ENCODE results near the gene CAPRIN2. TPM values are rescaled to one million over a fixed set of nuclear protein-coding genes. Genes with fewer than 3 reads are reported as not detected.

The CAPRIN2 gene
- polyA plus RNA-seq, 1 donor from 2014 or later: 132 TPM

GRCh38 chr12:30794020-30794419 lies 39.3 kb upstream of the CAPRIN2 start:
- Histone ChIP-seq H3K9me2 (ENCODE audit: insufficient read depth, low read length) (no peaks in the 10 kb centered on the region), H3K9ac (ENCODE audit: low read length) (no peak overlapping the region), H3K27ac (ENCODE audit: low read length) (no peak overlapping the region), H2AFZ (ENCODE audit: low read depth, low read length) (no peak overlapping the region), H3K79me2 (replicated peaks; ENCODE audit: insufficient read depth, low read length) (no peaks in the 10 kb centered on the region), H4K20me1 (ENCODE audit: insufficient read depth) (no peaks in the 10 kb centered on the region), H3K27me3 (ENCODE audit: insufficient read depth, low read depth, low read length) (peaks cover 32% of the 10 kb centered on the region), H3K4me2 (ENCODE audit: low read length) (no peak overlapping the region), H3K9me3 (ENCODE audit: low read length) (no peaks in the 10 kb centered on the region), H3K4me3 (ENCODE audit: low read length) (no peak overlapping the region), H3K36me3 (ENCODE audit: insufficient read depth, low read length) (no peaks in the 10 kb centered on the region), H3F3A (ENCODE audit: insufficient read depth, low read length, poor library complexity, severe bottlenecking) (no peaks in the 10 kb centered on the region)
- TF ChIP-seq, protein P1, sequence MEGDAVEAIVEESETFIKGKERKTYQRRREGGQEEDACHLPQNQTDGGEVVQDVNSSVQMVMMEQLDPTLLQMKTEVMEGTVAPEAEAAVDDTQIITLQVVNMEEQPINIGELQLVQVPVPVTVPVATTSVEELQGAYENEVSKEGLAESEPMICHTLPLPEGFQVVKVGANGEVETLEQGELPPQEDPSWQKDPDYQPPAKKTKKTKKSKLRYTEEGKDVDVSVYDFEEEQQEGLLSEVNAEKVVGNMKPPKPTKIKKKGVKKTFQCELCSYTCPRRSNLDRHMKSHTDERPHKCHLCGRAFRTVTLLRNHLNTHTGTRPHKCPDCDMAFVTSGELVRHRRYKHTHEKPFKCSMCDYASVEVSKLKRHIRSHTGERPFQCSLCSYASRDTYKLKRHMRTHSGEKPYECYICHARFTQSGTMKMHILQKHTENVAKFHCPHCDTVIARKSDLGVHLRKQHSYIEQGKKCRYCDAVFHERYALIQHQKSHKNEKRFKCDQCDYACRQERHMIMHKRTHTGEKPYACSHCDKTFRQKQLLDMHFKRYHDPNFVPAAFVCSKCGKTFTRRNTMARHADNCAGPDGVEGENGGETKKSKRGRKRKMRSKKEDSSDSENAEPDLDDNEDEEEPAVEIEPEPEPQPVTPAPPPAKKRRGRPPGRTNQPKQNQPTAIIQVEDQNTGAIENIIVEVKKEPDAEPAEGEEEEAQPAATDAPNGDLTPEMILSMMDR (IDR thresholded peaks at IDR 0.05; ENCODE audit: poor library complexity, severe bottlenecking): no peak
- TF ChIP-seq, protein P2, sequence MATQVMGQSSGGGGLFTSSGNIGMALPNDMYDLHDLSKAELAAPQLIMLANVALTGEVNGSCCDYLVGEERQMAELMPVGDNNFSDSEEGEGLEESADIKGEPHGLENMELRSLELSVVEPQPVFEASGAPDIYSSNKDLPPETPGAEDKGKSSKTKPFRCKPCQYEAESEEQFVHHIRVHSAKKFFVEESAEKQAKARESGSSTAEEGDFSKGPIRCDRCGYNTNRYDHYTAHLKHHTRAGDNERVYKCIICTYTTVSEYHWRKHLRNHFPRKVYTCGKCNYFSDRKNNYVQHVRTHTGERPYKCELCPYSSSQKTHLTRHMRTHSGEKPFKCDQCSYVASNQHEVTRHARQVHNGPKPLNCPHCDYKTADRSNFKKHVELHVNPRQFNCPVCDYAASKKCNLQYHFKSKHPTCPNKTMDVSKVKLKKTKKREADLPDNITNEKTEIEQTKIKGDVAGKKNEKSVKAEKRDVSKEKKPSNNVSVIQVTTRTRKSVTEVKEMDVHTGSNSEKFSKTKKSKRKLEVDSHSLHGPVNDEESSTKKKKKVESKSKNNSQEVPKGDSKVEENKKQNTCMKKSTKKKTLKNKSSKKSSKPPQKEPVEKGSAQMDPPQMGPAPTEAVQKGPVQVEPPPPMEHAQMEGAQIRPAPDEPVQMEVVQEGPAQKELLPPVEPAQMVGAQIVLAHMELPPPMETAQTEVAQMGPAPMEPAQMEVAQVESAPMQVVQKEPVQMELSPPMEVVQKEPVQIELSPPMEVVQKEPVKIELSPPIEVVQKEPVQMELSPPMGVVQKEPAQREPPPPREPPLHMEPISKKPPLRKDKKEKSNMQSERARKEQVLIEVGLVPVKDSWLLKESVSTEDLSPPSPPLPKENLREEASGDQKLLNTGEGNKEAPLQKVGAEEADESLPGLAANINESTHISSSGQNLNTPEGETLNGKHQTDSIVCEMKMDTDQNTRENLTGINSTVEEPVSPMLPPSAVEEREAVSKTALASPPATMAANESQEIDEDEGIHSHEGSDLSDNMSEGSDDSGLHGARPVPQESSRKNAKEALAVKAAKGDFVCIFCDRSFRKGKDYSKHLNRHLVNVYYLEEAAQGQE (IDR thresholded peaks at IDR 0.05; ENCODE audit: borderline replicate concordance): no peak
- TF ChIP-seq SMC3 (conservative IDR thresholded peaks at IDR 0.05; ENCODE audit: poor library complexity) (no peak), EZH2 (IDR thresholded peaks at IDR 0.05; ENCODE audit: borderline replicate concordance, insufficient read depth, low read length, poor library complexity, severe bottlenecking) (no peak), EP300 (conservative IDR thresholded peaks at IDR 0.05; ENCODE audit: poor library complexity, severe bottlenecking) (no peak), TAF1 (IDR thresholded peaks at IDR 0.05; ENCODE audit: low read depth) (no peak), POLR2AphosphoS5 (IDR thresholded peaks at IDR 0.05) (no peak), RAD21 (conservative IDR thresholded peaks at IDR 0.05) (no peak), MXI1 (conservative IDR thresholded peaks at IDR 0.05; ENCODE audit: poor library complexity, severe bottlenecking) (no peak)

GRCh38 chr12:30792648-30793499 lies 38.1 kb upstream of the CAPRIN2 start:
- Histone ChIP-seq H4K20me1 (ENCODE audit: insufficient read depth) (no peaks in the 10 kb centered on the region), H3K4me3 (ENCODE audit: low read length) (no peak overlapping the region), H3F3A (ENCODE audit: insufficient read depth, low read length, poor library complexity, severe bottlenecking) (no peaks in the 10 kb centered on the region), H2AFZ (ENCODE audit: low read depth, low read length) (no peak overlapping the region), H3K4me2 (ENCODE audit: low read length) (no peak overlapping the region), H3K9me3 (ENCODE audit: low read length) (no peaks in the 10 kb centered on the region), H3K9ac (ENCODE audit: low read length) (no peak overlapping the region), H3K27me3 (ENCODE audit: insufficient read depth, low read depth, low read length) (peaks cover 32% of the 10 kb centered on the region), H3K79me2 (replicated peaks; ENCODE audit: insufficient read depth, low read length) (no peaks in the 10 kb centered on the region), H3K9me2 (ENCODE audit: insufficient read depth, low read length) (no peaks in the 10 kb centered on the region), H3K27ac (ENCODE audit: low read length) (no peak overlapping the region), H3K36me3 (ENCODE audit: insufficient read depth, low read length) (no peaks in the 10 kb centered on the region)
- TF ChIP-seq EZH2 (IDR thresholded peaks at IDR 0.05; ENCODE audit: borderline replicate concordance, insufficient read depth, low read length, poor library complexity, severe bottlenecking): no peak
- TF ChIP-seq MXI1 (conservative IDR thresholded peaks at IDR 0.05; ENCODE audit: poor library complexity, severe bottlenecking): no peak
- TF ChIP-seq POLR2AphosphoS5 (IDR thresholded peaks at IDR 0.05): no peak
- TF ChIP-seq RAD21 (conservative IDR thresholded peaks at IDR 0.05): no peak
- TF ChIP-seq, protein P1 (IDR thresholded peaks at IDR 0.05; ENCODE audit: poor library complexity, severe bottlenecking): no peak
- TF ChIP-seq, protein P2 (IDR thresholded peaks at IDR 0.05; ENCODE audit: borderline replicate concordance): no peak
- no peak for TF ChIP-seq TAF1 (IDR thresholded peaks at IDR 0.05; ENCODE audit: low read depth)
